CD14-positive monocyte (primary cell): ENCODE data around the gene TDRD1. TPM values are rescaled to one million over a fixed set of nuclear protein-coding genes. Genes with fewer than 3 reads are reported as not detected.
A peak's percentile ranks its signal among the peaks of the same experiment; 100 is the strongest.

Experiments used
- DNase-seq, 3 donors: peaks; one replicate each; pipeline ENCODE4 v3.0.0-alpha.2; 2011 to 2022
- H2AFZ ChIP-seq: 2 replicates; pipeline ENCODE4 v1.6.0; 2012; ENCODE audit warnings: mild to moderate bottlenecking, low read depth, low read length, inconsistent platforms; ENCODE audit not compliant: insufficient read depth, poor library complexity, severe bottlenecking
- H3K27ac ChIP-seq, 2 donors: 1 replicate in 1 of 2; 2 replicates in 1 of 2; pipeline ENCODE4 v1.5.1; 2012 to 2013; ENCODE audit warnings: low read length in 2 of 2, control low read depth in 1 of 2, inconsistent platforms in 1 of 2, low read depth in 1 of 2, mild to moderate bottlenecking in 1 of 2
- H3K27me3 ChIP-seq, 2 donors: one replicate each; pipeline versions ENCODE4 v1.6.0 to v1.6.1; 2011 to 2013; ENCODE audit warnings: low read length in 2 of 2; ENCODE audit not compliant: control insufficient read depth in 2 of 2, insufficient read depth in 2 of 2
- H3K36me3 ChIP-seq, 2 donors: replicated peaks in 1 of 2; 1 replicate in 1 of 2; 2 replicates in 1 of 2; pipeline versions ENCODE4 v1.5.1 to v1.6.1; 2012 to 2013; ENCODE audit warnings: low read length in 2 of 2, control low read depth in 1 of 2, inconsistent platforms in 1 of 2, mild to moderate bottlenecking in 1 of 2; ENCODE audit not compliant: insufficient read depth in 2 of 2, control insufficient read depth in 1 of 2
- H3K4me1 ChIP-seq, 2 donors: 1 replicate in 1 of 2; 2 replicates in 1 of 2; pipeline versions ENCODE4 v1.5.1 to v1.6.1; 2012 to 2013; ENCODE audit warnings: low read length in 2 of 2, control low read depth in 1 of 2, inconsistent platforms in 1 of 2, mild to moderate bottlenecking in 1 of 2, moderate library complexity in 1 of 2; ENCODE audit not compliant: insufficient read depth in 2 of 2, control insufficient read depth in 1 of 2
- H3K4me2 ChIP-seq: replicated peaks from 2 replicates; pipeline ENCODE3; 2012; ENCODE audit warnings: low read length, moderate library complexity, mild to moderate bottlenecking; ENCODE audit not compliant: poor library complexity, severe bottlenecking; ENCODE audit errors: extremely low read depth
- H3K4me3 ChIP-seq, 3 experiments: fragments of 200-600 bp in 1 of 3; sonication (generic) in 1 of 3; replicated peaks in 1 of 3; 1 replicate in 2 of 3; 2 replicates in 1 of 3; pipeline ENCODE4 v1.5.1; 2011 to 2013; ENCODE audit warnings: low read length in 3 of 3, mild to moderate bottlenecking in 3 of 3, control low read depth in 2 of 3, low read depth in 2 of 3, inconsistent platforms in 1 of 3, moderate library complexity in 1 of 3
- H3K79me2 ChIP-seq: 2 replicates; pipeline ENCODE4 v1.6.0; 2012; ENCODE audit warnings: mild to moderate bottlenecking, control low read depth, inconsistent platforms, low read length, moderate library complexity; ENCODE audit not compliant: insufficient read depth
- H3K9ac ChIP-seq: 2 replicates; pipeline ENCODE4 v1.6.0; 2017; ENCODE audit warnings: low read length, mild to moderate bottlenecking; ENCODE audit not compliant: insufficient read depth, poor library complexity, severe bottlenecking
- H3K9me3 ChIP-seq, 2 donors: replicated peaks in 1 of 2; 1 replicate in 1 of 2; 2 replicates in 1 of 2; pipeline versions ENCODE4 v1.5.1 to v1.6.1; 2012 to 2013; ENCODE audit warnings: low read length in 2 of 2, control low read depth in 1 of 2; ENCODE audit not compliant: control insufficient read depth in 1 of 2, insufficient read depth in 1 of 2
- H4K20me1 ChIP-seq: 2 replicates; pipeline ENCODE4 v1.6.0; 2012; ENCODE audit warnings: mild to moderate bottlenecking, low read length, control low read depth, moderate library complexity; ENCODE audit not compliant: insufficient read depth
- H3K27ac Mint-ChIP-seq, 7 donors: one replicate each; pipeline ENCODE4 v1.8.0; 2020; ENCODE audit warnings: mild to moderate bottlenecking in 7 of 7, mixed read lengths in 7 of 7, moderate library complexity in 6 of 7, inconsistent platforms in 2 of 7
- H3K27me3 Mint-ChIP-seq, 3 donors: one replicate each; pipeline ENCODE4 v1.8.0; 2021 to 2022; ENCODE audit warnings: low read depth in 3 of 3, mild to moderate bottlenecking in 3 of 3, mixed read lengths in 3 of 3, moderate library complexity in 3 of 3, inconsistent platforms in 1 of 3
- H3K36me3 Mint-ChIP-seq, 2 donors: one replicate each; pipeline ENCODE4 v1.8.0; 2020; ENCODE audit warnings: mixed read lengths in 2 of 2, inconsistent platforms in 1 of 2, mild to moderate bottlenecking in 1 of 2
- H3K4me1 Mint-ChIP-seq: one replicate; pipeline ENCODE4 v1.8.0; 2020; ENCODE audit warnings: mild to moderate bottlenecking, mixed read lengths
- H3K4me3 Mint-ChIP-seq, 2 donors: one replicate each; pipeline ENCODE4 v1.8.0; 2020; ENCODE audit warnings: mild to moderate bottlenecking in 2 of 2, mixed read lengths in 2 of 2, moderate library complexity in 1 of 2
- H3K9me3 Mint-ChIP-seq, 7 donors: one replicate each; pipeline ENCODE4 v1.8.0; 2020 to 2022; ENCODE audit warnings: mixed read lengths in 7 of 7, mild to moderate bottlenecking in 6 of 7, moderate library complexity in 6 of 7, inconsistent platforms in 2 of 7
- WGBS: methylation state at CpG from one replicate; pipeline ENCODE4 v1.1.5; 2013; ENCODE audit warnings: missing lambda C conversion rate; ENCODE audit not compliant: insufficient coverage; 5-methylcytosine and 5-hydroxymethylcytosine counted together
- intact Hi-C, 2 donors: fragments of 100-400 bp; cut with micrococcal nuclease; formaldehyde crosslinking; loops; one replicate each; pipeline versions ENCODE4 v1.15.0 to v1.15.1; 2023
- polyA plus RNA-seq, 3 donors: library from polyadenylated mRNA; depleted of rRNA in 1 of 3; unstranded in 2 of 3; stranded (reverse) in 1 of 3; fragments of 300-500 nt in 2 of 3; fragments of >200 nt in 1 of 3; fragmentation: Illumina TruSeq in 2 of 3; gene quantifications; 1 replicate in 2 of 3; 2 replicates in 1 of 3; pipeline ENCODE4 v1.2.3, GENCODE V29; 2012 to 2021
- TF ChIP-seq, protein P1 (sequence below): fragments of 200-600 bp; IDR thresholded peaks from one replicate; pipeline ENCODE4 v1.8.0; 2022; ENCODE audit warnings: antibody characterized with exemption, mild to moderate bottlenecking

TDRD1 gene
- polyA plus RNA-seq, 3 donors, result not detected

DNA sequence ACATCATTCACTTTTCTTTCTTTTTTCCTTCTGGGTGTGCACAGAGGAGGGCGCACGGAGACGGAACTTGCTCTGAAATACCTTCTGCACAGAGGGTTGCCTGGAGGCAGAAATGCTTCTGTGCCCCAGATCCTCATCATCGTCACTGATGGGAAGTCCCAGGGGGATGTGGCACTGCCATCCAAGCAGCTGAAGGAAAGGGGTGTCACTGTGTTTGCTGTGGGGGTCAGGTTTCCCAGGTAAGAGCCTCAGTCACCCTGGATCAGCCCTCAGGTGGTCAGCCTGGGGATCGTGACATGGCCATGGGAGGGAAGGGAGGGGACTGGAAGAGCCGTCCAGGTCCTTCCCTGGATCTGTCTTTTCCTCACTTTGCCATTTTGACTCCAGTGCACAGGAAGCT lies 93.5 kb downstream of the TDRD1 start:
- peaks cover 4 to 11% (median 6%) of the 10 kb centered on the region in 3 donors for H3K27me3 Mint-ChIP-seq

DNA sequence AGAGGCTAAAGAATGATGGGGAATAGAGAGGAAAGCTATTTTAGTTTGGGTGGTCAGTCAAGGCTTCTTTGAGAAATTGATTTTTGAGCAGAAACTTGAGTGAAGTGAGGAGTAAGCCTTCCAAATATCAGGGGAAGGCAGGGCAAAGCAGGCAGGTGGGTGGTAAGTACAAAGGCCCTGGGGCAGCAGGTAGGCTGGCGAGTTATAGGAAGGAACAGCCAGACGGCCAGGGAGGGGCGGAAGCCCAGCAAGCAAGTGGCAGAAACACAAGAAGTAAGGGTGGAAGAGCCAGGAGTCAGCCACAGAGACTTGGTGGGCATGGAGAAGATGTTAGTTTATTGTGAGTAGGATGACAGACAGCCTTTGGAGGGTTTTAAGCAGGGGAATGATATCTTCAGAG lies 94.8 kb downstream of the TDRD1 start:
- Histone ChIP-seq H3K4me2 (no peak overlapping the region), H3K27me3 (no peaks in the 10 kb centered on the region), H3K27ac (no peak overlapping the region), H3K9me3 (no peaks in the 10 kb centered on the region), H3K4me1 (no peaks in the 10 kb centered on the region), H3K4me3 (no peak overlapping the region), H3K9ac (no peak overlapping the region), H3K79me2 (no peaks in the 10 kb centered on the region), H2AFZ (no peak overlapping the region), H4K20me1 (no peaks in the 10 kb centered on the region), H3K36me3 (no peaks in the 10 kb centered on the region)
- H3K36me3 Mint-ChIP-seq, result no peaks in the 10 kb centered on the region
- peak overlapping the region in 1 of 7 donors; percentile 14 for H3K27ac Mint-ChIP-seq
- no peaks in the 10 kb centered on the region for H3K4me1 Mint-ChIP-seq
- intact Hi-C loops, result no loop called here
- peaks cover 0 to 2% (median 0%) of the 10 kb centered on the region in 7 donors for H3K9me3 Mint-ChIP-seq
- no peak for DNase-seq
- 62% methylated on average over 2 of the region's 3 CpGs for WGBS
- no peak overlapping the region for H3K4me3 Mint-ChIP-seq
- H3K27me3 Mint-ChIP-seq, result peaks cover 4 to 11% (median 8%) of the 10 kb centered on the region in 3 donors
- TF ChIP-seq, protein P1, sequence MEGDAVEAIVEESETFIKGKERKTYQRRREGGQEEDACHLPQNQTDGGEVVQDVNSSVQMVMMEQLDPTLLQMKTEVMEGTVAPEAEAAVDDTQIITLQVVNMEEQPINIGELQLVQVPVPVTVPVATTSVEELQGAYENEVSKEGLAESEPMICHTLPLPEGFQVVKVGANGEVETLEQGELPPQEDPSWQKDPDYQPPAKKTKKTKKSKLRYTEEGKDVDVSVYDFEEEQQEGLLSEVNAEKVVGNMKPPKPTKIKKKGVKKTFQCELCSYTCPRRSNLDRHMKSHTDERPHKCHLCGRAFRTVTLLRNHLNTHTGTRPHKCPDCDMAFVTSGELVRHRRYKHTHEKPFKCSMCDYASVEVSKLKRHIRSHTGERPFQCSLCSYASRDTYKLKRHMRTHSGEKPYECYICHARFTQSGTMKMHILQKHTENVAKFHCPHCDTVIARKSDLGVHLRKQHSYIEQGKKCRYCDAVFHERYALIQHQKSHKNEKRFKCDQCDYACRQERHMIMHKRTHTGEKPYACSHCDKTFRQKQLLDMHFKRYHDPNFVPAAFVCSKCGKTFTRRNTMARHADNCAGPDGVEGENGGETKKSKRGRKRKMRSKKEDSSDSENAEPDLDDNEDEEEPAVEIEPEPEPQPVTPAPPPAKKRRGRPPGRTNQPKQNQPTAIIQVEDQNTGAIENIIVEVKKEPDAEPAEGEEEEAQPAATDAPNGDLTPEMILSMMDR, result no peak

More for the DNA sequence above, 93.5 kb downstream of the TDRD1 start:
- Histone ChIP-seq H3K79me2 (no peaks in the 10 kb centered on the region), H2AFZ (no peak overlapping the region), H3K9ac (no peak overlapping the region), H3K4me3 (no peak overlapping the region), H3K27me3 (no peaks in the 10 kb centered on the region), H4K20me1 (no peaks in the 10 kb centered on the region), H3K36me3 (no peaks in the 10 kb centered on the region), H3K4me1 (no peaks in the 10 kb centered on the region), H3K27ac (no peak overlapping the region), H3K4me2 (no peak overlapping the region), H3K9me3 (no peaks in the 10 kb centered on the region)
- Mint-ChIP-seq H3K4me1 (no peaks in the 10 kb centered on the region), H3K4me3 (no peak overlapping the region), H3K27ac (no peak overlapping the region), H3K9me3 (peaks cover 0 to 2% (median 0%) of the 10 kb centered on the region in 7 donors), H3K36me3 (no peaks in the 10 kb centered on the region)
- DNase-seq, result no peak
- TF ChIP-seq, protein P1, result no peak
- intact Hi-C loops, result no loop called here
- 100% methylated on average over 6 of the region's 6 CpGs for WGBS
